Stimulated activated CD8-positive, alpha-beta memory T cell treated with anti-CD3 and anti-CD28 coated beads, Interleukin-4, amount 100 ng/mL, for 24 hours (primary cell): ENCODE data around the gene HOXD4.

Experiments used
- DNase-seq: peaks from one replicate; pipeline ENCODE4 v3.0.0-alpha.2; 2020; ENCODE audit warnings: low read depth

The HOXD4 gene

GRCh38 chr2:176151442-176152287 lies at the start of gene HOXD4:
Gene HOXD4, plus strand, starts transcription at chr2:176151550. Its CDS starts 84 bp downstream, at chr2:176151634.
- DNase-seq = no peak

GRCh38 chr2:176101842-176102241 lies 49.5 kb upstream of the HOXD4 start:
- DNase-seq = no peak

GRCh38 chr2:176102309-176102866 lies 49.0 kb upstream of the HOXD4 start:
- no peak for DNase-seq

GRCh38 chr2:176103194-176103593 lies 48.2 kb upstream of the HOXD4 start:
- DNase-seq = no peak

DNA sequence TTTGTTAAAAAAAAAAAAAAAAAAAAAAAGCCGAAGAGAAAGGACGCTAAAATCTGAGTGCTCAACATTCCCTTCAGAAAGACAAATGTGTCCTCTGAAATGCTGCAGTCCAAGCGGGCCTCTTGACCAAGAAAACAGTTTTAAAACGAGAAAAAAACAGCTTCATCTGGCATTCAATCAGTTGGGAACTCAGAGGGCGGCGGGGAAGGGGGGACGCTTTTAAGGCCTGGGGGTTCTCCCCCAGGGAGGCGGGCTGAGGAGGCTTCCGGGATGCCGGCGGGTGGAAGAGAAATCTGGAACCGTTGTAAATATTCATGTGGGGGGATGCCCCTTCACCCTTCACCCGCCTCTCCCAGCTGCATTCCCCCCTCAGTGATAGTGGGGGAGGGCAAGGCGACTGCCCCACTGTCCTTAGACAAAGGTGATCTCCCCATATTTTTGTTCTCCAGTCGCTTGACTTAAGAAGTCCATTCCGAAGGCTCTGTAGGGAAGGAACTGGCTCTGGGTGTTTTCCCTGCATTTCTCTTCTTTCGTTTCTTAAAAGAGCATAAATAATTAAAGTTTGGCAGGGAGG lies 47.5 kb upstream of the HOXD4 start:
- DNase-seq = no peak

- DNase-seq = no peak
These were observed 46.9 kb upstream of the HOXD4 start for GRCh38 chr2:176104316-176105077.

GRCh38 chr2:176105078-176105729 lies 46.1 kb upstream of the HOXD4 start:
- DNase-seq = no peak

GRCh38 chr2:176105730-176106580 lies 45.4 kb upstream of the HOXD4 start:
- DNase-seq = no peak

DNA sequence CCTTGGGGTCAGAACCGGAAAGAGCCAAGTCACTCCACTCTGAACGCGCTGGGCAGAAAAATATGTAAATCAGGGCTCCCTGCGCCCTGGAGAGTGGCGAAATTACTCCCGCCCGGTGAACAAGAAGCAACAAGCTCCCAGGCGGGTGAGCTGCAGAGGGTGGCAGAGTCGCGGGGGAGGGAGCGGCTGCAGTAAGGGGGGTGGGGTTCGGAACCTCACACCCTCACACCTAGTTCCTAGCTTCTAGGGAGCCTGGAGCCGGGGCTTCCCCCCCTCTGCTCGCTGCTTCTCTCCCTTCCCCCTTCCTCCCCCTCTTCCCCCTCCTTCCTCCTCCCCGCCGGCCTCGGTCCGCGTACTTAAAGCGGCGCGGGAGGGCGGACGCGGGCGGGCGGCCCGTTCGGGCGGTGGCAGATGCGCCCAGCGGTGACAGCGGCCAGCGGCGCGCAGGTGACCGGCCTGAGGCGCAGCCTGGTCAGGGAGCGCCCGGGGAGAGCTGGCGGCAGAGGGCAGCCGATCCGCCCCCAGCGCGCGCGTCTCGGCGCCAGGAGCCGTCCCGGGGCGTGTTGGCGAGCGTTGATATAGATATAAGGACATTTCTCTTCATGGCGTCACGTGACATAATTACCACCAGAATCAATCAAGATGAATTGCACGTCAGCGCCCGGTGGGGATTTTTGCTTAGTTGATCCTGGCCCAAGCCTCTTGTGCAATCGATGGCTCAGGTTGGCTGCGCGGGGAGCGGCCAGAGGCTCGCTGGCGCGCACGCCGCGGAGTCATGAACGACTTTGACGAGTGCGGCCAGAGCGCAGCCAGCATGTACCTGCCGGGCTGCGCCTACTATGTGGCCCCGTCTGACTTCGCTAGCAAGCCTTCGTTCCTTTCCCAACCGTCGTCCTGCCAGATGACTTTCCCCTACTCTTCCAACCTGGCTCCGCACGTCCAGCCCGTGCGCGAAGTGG lies 44.5 kb upstream of the HOXD4 start, which contains the start of gene HOXD11:
Gene HOXD11 (plus strand): TSS at position 700 of the 959 bp plus-strand sequence. CDS start 76 bp downstream, at position 776.
- no peak for DNase-seq

DNA sequence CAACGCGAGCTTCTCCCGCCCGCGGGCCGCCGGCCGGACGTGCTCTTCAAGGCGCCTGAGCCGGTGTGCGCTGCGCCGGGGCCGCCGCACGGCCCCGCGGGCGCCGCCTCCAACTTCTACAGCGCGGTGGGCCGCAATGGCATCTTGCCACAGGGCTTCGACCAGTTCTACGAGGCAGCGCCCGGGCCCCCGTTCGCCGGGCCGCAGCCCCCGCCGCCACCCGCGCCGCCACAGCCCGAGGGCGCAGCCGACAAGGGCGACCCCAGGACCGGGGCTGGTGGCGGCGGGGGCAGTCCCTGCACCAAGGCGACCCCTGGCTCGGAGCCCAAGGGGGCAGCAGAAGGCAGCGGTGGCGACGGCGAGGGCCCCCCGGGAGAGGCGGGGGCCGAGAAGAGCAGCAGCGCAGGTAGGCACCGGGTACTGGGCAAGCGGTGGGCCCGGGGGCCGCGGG lies 43.6 kb upstream of the HOXD4 start:
- no peak for DNase-seq

GRCh38 chr2:176109192-176109901 lies 42.0 kb upstream of the HOXD4 start:
- no peak for DNase-seq

- DNase-seq = no peak
These were observed 41.4 kb upstream of the HOXD4 start for GRCh38 chr2:176109946-176110345.

DNA sequence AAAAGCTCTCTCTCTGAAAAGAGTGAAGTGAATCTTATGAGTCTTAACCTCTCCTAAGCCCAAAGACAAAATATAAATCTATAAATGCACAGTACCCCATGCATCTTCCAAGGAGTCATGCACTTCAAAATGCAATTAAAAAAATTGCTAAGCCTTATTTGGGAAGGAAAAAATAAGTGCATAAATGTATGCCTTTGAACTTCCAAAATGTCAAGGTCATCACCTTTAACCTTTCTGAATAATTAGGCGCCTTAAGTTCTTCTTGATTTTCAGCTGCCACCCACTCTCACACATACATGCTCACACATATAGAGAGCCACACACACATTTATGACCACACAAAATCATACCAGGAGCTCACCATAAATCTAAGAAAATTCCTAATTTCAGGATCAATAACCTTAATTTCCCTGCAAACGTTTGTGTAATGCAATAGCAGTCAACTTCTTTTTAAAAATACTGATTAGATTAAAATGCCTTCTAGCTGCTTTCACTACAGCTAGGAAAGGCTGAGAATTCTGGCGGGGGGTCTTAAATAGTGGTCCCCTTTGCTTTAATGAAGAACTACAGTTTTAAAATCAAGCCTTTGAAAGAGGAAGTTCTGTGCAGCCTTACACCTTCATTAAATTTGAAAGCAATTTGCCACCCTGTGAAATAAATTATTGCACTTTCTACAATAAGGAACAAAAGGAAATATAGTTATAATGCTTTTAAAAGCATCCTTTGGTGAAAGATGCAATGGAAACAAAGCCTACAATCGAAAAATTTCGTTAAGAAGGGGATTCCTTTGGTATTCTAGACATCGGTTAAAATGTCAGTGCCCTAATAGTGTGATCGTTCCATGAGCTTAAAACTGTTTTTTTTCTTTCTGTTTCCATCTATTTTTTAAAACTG lies 40.7 kb upstream of the HOXD4 start:
- DNase-seq = no peak

GRCh38 chr2:176111309-176111663 lies 40.1 kb upstream of the HOXD4 start:
- DNase-seq = no peak

- no peak for DNase-seq
These were observed 39.4 kb upstream of the HOXD4 start for GRCh38 chr2:176111846-176112374.

DNA sequence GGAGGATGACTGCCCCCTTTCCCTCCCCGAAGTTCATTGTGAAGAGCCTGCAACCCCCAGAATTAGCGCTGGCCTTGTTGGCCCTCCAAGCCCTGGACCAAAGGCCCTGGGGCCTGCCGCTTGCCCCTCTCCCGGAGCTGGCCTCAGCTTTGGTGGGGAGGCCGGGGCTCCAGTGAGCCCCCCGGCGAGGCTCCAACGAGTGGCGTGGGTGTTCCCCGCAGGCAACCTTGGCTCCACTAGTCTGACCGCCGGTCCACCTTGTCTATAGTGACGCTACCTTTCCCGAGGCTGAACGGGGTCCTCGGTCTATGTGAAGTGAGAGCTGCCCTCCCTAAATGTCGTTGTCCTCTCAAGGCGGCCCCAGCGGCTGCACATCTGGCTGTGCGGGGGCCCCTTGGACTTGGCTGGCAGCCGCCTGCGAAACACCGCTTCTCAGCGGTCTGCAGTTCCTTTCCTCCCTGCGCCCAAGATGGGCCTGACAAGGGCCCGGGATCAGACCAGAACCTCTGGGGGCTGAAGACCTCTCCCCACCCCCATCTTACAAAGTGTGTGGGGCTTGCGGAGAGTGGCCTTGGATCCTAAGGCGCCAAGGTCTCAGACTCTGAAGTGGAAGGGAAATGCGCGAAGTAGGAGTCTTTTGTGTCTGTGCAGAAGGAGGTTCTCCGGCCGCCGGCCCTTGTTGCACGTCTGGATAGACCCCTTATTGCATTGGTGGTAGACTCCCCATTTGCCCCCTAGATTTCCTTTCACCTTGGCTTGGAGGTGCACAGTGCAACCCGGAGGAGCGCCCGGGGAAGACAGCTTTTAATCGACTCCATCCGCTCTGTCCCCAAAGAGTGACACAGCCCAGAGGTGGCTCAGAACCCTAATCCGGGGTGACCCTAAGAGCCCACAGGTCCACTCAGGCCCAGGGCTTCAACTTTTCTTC lies 38.7 kb upstream of the HOXD4 start:
- DNase-seq = no peak
